T follicular helper cell (primary cell): ENCODE measurements around the gene PAFAH1B1.

Source experiments
- DNase-seq: peaks from one replicate; pipeline ENCODE4 v3.0.0-alpha.2; 2020; ENCODE audit warnings: low read depth

Gene PAFAH1B1

DNA sequence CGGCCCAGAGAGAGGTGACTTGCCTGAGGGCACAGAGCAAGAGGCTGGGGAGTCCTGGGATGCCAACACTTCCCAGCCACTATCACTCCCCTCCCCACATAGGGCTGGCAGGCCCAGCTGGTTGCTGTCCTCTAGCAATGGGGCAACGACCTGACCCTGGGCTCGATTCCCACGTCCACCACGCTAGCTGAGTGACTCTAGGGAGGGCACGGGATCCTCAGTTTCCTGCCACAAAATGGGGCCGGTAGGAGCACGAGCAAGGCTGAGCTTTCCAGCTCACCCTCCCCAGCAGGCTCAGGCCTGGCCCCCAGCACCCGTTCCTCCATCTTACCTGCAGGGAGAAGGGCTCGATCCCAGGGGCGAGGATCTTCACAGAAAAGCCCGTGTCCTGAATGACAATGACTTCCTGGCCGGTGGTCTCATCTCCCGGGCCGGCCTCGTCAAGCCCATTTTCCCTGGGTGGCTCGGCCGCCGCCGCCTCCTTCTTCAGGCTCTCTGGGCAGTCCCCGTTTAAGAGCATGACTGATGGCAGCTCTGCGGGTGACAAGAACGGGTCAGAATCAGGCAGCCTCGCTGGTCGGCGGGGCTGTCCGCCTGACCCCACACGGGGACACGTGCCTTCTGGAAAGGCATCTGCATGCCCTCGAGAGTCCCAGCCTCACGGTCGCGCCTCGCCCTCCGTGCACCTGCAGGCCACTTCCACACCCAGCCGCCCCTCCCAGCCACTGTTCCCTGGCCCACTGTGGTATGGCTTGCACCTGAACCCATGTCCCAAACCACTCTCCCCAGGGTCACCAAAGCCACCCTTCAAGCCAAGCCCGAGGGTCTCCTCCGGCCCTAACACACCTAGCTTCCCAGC lies 110.8 kb downstream of the PAFAH1B1 start:
- no peak for DNase-seq

DNA sequence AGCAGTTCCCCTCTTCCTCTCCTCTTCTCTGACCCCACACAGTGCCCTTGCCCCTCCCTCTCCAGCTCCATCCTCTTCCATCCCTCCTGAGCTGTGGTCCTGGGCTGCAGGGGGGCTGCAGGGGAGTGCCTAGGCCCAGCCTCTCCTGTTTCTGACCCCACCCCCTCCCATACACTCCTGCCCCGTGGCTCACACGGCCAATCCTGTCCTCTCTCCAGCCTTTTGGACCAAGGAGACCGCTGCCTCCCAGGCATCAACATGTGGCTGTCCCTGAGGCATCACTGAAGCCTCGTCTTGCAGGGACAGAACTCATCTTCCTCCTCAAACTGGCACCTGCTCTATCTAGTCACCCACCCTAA lies 111.4 kb downstream of the PAFAH1B1 start:
- no peak for DNase-seq

DNA sequence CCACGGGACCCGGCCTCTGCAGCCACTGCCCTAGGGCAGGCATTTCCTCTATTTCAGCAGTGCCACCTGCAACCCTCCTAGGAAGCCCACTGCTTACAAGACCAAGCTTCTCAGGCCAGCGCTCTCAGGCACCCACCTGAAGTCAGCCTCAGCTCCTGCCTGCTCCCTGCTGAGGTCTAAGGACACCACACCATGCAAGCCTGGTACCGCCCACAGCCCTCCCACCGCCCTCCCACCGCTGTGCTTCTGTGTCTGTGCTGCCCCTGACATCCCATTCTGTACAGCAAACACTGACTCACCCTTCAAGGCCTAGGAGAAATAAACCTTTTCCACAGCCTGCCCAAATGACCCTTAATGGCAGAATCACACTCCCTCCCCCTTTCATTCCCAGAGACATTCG lies 111.8 kb downstream of the PAFAH1B1 start:
- no peak for DNase-seq

DNA sequence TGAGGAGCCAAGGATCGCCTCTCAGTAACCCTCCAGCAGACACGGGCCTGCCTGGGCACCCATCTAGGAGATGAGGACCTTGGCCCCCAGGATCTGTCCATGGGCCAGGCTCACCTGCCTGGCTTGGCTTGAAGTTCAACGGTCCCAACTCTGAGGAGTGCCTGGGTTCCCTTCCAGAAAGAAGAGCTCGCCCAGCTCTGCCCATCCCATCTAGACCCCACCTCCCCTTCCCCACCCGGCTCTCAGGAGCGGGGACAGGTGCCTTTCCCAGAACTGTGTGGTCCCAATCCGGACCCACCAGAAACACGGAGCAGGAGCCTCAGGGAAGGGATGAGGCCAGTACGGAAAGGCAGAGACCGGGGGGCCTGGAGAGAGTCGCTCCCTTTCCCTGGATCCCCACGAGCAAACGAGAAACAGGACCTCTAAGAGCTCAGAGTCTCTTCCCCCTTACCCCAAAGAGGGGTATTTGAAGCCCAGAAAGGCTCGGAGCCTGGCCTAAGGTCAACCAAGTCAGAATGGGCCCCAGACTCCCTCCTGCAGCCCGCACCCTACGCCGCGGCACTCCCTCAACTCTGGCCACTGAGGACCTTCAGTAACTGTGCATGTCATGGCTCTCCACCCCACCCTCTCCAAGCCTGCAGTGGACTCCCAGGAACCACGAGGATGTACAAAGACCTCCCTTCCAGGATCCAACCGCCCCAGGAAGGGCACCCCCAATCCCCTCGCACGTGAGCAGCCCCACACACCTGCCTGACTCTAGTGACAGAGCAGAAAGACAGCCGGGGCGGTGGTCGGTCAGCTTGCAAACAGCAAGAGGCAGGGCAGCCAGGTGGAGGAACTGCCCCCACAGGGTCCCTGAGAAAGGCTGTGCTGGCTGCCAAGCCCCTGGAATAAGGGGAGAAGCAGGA lies 112.7 kb downstream of the PAFAH1B1 start:
- no peak for DNase-seq

DNA sequence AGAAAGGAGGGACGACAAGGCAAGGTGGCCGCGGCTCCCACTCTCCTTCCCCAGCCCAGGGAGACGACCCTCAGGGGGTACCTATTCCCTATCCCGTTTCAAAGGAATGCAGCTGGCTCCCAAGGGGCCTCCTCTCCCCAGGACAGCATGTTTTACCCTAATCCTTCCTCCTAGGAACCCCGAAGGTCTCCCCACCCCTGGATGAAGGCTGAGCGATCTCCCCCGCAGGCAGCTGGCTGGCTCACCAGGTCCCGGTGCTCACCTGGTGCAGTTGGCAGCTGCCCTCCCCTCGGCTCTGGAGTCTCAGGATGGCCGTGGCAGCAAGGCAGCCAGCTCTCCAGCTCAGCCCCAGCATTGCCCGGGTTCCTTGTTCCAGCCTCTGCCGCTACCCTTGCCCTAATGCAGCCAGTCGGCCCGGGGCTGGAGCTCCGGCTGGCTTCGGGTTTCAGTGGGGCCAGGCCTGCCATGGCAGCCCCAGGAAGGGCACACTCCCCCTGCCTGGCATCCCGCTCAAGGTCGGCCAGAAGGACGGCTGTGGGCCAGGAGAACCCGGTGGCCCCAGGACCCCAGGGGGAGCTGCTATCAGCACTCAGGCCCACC lies 113.6 kb downstream of the PAFAH1B1 start:
- DNase-seq: no peak

DNA sequence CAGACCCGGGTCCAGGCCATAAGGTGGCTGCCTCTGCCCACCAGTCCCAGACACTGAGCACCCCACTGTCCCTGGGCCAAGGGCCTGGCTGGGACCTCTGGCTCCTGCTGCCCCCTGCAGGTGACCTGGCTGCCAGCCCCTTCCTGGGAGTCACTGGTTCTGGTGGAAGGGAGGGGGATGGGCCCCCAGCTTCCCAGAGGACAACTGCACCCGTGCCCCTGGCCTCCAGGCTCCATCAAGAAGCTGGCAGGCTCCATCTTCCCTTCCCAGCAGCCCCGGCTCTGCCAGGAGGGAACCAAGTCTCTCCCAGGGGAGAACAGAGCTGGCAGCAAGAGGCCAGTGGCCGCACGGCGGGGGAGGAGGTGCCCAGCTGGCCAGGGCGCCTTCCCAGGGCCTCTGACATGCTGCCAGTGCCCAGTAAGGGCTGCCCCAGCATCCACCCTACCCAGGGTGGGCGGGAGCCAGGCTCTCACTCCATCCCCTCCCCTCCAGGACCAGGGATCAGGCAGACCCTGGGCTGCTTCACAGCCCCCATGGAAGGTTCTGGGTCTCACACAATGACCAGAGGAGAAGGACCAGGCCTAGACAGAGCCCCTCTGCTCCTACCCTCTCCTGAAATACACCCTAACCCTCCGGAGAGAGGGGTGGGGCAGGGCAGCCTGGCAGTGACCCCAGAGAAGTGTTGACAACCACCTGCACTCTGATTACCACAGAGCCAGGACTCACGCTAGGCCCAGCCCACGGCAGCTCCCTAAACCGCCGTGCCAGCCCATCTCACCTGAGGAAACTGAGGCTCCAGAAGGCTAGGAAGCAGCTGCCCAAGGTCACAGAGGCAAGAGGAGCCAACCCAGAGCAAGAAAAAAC lies 114.5 kb downstream of the PAFAH1B1 start:
- DNase-seq: no peak

DNA sequence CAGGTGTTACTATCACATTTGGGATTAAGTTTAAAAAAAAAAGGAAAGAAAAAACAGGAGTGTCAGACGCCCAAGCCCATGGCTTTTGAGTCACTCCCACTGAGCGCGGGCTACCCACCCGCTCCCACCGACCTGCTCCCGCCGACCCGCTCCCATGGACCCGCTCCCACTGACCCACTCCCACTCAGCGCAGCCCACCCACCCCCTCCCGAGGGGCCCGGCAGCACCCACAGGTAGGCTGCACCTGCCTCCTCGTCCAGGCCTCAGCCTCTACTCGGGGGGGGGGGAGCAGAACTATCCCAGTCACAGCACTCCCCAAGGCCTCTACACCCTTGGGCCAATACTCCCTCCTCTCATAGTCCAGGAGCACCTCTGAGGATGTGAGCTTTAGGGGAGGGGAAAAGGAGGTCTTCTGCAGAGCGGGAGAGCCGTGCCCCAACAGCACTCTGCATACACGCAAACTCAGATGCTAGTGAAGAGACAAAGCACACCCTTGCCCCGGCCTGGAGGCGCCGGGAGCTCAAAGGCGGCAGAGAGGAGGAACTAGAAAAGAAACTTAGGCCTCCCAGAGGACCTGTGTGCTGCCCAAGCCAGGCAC lies 115.2 kb downstream of the PAFAH1B1 start:
- no peak for DNase-seq

DNA sequence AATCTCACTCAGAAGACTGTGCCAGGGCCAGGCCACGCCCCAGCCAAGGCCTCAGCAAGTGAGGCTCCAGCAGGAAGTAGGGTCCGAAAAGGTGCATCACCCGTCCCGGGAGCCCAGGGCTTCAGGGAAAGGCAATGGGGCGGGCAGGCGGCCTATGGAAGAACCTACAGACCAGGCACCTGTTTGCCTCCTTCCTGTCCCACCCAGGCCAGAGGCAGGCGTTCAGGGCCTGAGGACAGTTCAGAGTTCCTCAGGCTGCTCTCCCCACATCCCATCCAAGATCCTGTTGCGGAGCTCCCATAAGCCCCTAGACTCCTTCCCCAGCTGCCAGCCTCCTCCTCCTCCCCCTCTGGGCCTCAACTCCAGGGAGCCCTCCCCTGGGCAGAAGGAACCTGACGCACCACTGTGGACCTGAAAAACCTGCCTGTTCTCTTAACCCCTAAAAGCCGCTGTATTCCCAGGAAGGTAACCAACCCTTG lies 115.8 kb downstream of the PAFAH1B1 start:
- no peak for DNase-seq

DNA sequence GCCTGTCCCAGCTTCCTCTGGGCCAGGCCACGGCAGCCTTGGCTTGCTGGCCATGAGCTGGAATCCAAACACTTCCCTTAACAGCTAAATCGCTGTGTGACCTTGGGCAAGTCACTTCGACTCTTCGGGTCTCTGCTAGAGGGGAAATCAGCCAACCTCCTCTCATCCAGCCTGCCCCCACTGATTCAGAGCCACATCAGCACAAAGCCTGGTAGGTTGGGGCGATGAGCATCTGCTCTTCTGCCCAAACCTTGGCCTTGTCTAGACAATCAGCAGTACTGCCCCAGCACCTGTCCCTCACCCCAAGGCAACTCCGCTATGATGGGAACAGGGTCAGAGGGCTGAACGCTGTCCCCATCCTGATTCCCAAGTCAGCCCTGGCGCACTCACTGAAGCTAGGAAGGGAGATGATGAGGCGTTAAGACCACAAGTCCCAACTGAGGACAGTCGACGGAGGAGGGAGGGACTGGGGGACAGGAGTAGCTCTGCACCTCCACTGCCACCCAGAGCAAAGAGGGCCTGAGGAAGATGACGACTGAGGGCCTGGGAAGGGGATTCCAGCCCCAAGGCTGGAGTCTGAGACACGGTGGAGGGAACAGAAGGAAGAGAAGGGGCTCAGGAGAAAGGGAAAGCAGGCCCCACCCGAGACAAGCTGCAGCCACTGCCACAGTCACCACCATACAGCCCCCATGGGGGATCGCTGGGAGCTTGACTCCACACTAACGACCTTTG lies 116.8 kb downstream of the PAFAH1B1 start:
- DNase-seq: no peak

DNA sequence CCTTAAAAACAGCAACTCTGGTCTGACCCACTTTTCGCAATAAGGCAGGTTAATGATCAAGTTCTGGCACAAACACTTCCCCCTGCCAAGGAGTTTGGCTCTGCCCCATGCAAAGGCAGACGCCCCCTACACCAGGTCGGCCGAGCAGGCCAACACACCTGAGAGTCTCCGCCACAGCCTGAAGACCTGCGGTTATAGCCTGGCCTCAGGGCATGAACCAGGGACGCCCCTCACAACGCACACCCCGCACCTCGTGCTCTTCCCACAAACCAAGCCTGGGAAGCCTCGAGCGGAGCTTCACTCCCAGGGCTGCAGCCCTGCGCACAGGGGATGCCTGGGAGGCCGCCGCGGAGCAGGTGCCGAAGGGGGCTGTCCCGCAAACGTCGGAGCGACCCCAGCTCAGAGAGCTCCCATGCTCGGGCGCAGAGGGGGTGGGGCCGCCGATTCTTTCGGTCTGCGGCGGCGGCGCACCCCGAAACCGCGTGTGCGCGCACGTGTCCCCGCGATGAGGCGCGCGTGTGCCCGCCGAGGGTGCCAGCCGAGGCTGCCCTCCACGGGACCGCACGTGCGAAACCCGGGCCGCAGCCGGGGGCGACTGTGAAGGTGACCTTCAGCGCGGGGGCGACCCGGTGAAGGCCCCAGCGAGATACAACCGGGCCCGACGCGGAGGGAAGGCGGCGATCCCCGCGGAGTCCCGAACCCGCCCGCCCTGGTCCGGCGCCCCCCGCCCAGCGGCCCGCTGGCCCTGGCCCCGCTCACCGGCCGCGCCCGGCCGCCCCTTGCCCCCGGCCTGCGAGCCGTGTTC lies 117.6 kb downstream of the PAFAH1B1 start:
- DNase-seq: no peak

DNA sequence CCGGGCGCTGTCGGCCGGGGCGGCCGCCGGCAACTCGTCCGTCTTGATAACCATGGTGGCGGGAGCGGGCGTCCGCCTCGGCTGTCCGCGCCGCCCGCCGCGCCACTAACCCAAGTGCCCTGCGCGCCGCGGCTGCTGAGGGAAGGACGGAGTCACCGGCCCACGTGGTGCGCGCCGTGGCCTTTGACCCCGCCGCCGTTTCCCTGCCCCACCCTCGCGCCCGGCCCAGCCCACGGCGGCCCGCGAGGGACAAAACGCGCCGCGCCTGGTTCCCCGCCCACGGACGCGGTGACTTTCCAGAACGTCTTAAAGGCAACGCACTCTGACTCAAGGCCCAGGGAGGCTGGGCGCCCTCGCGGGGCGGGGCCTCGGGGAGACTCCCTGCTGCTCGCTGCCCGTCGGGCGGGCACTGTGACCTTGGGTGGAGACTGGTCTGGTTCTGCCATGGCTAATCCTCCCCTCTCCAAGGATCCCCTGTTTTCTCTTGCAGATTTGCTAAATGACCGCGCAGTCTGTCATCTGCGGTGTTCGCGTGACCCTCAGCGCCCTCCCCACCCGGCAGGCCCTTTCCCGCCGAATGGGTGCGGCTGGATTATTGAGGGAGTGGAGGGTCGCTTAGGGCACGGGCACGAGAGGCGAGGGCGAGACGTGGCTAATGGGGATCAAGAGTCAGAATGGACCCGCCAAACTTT lies 118.3 kb downstream of the PAFAH1B1 start, which contains the start of gene CLUH:
Gene CLUH (minus strand): TSS at position 157 of the 692 bp plus-strand sequence. CDS start 103 bp downstream, at position 54.
- DNase-seq: peak; percentile 92

DNA sequence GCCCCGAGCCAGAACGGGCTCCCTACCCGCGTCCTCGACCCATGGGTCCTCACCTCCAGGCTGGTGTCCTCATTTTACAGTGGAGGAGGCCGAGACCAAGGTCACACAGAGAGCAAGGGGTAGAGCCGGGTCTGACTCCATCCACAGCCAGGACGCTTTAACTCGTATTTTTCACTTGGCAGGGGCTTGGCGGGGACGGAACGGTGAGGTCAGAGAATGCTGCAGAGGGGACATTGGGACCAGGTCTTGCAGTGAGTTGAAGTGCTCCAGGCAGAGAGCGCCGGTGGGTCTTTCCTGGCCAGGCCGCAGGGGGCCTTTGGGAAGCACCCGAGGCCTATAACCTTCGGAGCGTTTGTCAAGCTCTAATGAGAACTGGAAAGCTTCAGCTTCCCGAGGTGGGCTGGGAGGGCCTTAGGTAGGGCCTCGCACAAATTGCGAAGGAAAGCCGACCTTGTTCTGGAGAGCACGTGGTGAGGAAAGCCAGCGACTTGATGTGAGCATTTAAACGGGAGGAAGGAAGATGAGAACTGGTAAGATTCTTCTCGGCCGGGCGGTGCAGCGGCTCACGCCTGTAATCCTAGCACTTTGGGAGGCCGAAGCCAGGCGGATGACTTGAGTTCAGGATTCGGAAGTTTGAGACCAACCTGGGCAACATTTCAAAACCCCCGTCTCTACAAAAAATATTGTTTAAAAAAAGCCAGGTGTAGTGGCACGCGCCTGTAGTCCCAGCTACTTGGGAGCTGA lies 119.0 kb downstream of the PAFAH1B1 start:
- DNase-seq: no peak

DNA sequence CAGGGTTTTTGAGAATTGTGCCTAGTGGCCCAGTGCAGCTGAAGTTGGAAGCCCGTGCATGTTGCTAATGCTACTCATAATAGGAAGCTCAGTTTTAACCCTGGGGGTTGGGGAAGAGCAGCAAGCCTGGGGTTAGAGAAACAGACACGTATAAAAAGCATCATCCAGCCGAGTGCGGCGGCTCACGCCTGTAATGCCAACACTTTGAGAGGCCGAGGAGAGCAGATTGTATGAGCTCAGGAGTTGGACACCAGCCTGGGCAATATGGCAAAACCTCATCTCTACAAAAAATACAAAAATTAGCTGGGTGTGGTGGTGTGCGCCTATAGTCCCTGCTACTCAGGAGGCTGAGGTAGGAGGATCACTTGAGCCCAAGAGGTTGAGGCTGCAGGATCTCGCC lies 120.4 kb downstream of the PAFAH1B1 start:
- DNase-seq: no peak

DNA sequence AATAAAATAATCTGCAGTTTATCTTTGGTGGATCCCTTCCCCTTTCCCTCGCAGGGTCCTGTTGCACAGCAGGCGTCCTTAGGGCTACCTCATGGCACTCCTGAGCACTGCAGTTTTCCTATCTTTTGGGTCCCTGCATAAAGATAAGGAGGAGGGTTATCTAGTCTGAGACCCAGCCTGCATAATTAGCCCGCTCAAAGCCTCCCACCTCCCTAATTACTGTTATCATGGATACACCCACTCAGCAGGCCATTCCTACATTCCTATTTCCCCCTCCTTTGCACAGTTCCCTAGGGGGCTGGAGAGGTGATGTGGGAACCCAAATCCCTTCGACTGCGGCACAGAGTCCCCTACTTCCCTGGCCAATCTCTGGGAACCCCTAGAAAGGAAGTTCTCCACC lies 123.2 kb downstream of the PAFAH1B1 start:
- DNase-seq: no peak

DNA sequence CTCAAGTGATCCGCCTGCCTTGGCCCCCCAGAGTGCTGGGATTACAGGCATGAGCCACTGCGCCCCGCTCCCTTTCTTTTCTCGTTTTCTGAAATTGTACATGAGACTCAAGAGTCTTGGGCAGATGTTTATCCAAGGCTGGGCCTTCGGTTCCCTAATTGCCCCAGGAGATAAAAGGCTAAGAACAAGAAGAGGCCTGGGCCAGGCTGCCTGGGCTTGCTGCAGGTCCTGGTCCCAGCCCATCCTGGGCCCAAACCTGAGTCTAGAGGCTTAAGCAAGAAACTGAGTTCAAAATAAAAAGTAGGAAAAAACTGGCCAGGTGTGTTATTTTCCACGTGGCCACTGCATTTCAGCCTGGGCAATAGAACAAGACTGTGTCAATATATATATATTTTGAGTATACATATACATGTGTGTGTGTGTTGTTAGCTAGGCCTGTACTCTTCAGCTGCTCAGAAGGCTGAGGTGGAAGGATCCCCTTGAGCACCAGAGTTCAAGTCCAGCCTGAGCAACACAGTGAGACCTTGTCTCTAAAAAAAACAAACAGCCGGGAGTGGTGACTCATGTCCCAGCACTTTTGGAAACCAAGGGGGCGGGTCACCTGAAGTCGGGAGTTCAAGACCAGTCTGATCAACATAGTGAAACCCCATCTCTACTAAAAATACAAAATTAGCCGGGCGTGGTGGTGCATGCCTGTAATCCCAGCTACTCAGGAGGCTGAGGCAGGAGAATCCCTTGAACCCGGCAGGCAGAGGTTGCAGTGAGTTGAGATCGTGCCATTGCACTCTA lies 124.9 kb downstream of the PAFAH1B1 start:
- no peak for DNase-seq

DNA sequence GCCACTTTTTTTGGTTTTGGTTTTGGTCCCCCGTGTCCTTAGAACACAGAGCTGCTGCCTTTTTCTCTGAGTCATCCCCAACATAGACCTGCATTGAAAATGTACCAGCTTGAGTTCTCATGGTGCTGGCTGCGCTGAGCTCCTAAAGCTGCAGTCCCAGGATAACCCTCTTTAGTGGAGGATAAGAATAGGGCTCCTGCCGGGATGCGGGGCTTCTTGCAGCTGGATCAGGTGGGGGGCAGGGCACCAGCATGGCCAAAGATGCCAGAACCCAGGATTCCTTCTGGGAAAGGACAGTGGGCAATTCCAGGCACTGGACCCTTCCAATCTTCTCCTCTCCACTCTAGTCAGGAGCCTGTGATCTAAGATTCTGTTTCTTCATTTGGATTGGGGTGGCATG lies 126.4 kb downstream of the PAFAH1B1 start:
- no peak for DNase-seq

DNA sequence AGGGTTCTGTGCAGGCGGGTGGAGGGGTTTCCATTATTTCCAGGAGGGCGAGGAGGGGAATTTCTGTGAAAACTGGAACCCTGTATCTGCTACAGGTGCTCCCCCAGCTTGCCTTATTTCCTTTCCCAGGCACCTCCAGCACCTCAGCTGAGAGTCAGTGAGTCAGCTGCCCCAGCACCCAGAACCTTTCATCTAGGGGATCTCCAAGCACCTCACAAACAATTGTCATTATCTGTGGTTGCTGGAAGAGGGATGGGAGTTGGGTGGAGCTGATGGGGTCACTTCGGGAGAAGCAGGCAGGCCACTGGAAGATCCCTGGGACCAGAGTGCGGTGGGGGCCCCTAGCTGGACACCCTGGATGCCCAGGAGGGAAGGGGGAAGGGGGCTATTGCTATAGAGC lies 128.1 kb downstream of the PAFAH1B1 start:
- no peak for DNase-seq
